ENCODE data around the gene KLHL11.

KLHL11 gene

GRCh38 chr17:41864836-41865595 lies at the start of gene KLHL11:
Gene KLHL11, minus strand, starts transcription at chr17:41865423. Its CDS starts 53 bp downstream, at chr17:41865370.
- DNase-seq (ENCODE audit: low spot score) = peak; percentile 86

- DNase-seq (ENCODE audit: low spot score) = no peak
Observed at GRCh38 chr17:41915020-41915419, 49.8 kb upstream of the KLHL11 start.

GRCh38 chr17:41914358-41914766 lies 49.1 kb upstream of the KLHL11 start:
- DNase-seq (ENCODE audit: low spot score) = no peak

GRCh38 chr17:41913798-41914197 lies 48.6 kb upstream of the KLHL11 start:
- DNase-seq (ENCODE audit: low spot score) = no peak

- DNase-seq (ENCODE audit: low spot score) = no peak
Observed at GRCh38 chr17:41912925-41913324, 47.7 kb upstream of the KLHL11 start.

GRCh38 chr17:41910701-41911391 lies 45.6 kb upstream of the KLHL11 start:
- no peak for DNase-seq (ENCODE audit: low spot score)

- DNase-seq (ENCODE audit: low spot score) = no peak
Observed at GRCh38 chr17:41909088-41909487, 43.9 kb upstream of the KLHL11 start.

- DNase-seq (ENCODE audit: low spot score) = no peak
Observed at GRCh38 chr17:41907633-41908539, 42.7 kb upstream of the KLHL11 start.

- no peak for DNase-seq (ENCODE audit: low spot score)
Observed at GRCh38 chr17:41907185-41907556, 41.9 kb upstream of the KLHL11 start.

- no peak for DNase-seq (ENCODE audit: low spot score)
Observed at GRCh38 chr17:41906465-41907184, 41.4 kb upstream of the KLHL11 start.

GRCh38 chr17:41905172-41905571 lies 39.9 kb upstream of the KLHL11 start:
- DNase-seq (ENCODE audit: low spot score) = no peak

- no peak for DNase-seq (ENCODE audit: low spot score)
Observed at GRCh38 chr17:41904242-41904841, 39.1 kb upstream of the KLHL11 start.

GRCh38 chr17:41901646-41902045 lies 36.4 kb upstream of the KLHL11 start:
- no peak for DNase-seq (ENCODE audit: low spot score)

GRCh38 chr17:41896726-41897125 lies 31.5 kb upstream of the KLHL11 start:
- no peak for DNase-seq (ENCODE audit: low spot score)

GRCh38 chr17:41895617-41896016 lies 30.4 kb upstream of the KLHL11 start:
- DNase-seq (ENCODE audit: low spot score) = no peak

GRCh38 chr17:41894791-41895331 lies 29.6 kb upstream of the KLHL11 start:
- DNase-seq (ENCODE audit: low spot score) = no peak

- DNase-seq (ENCODE audit: low spot score) = no peak
Observed at GRCh38 chr17:41893384-41893783, 28.2 kb upstream of the KLHL11 start.

GRCh38 chr17:41892021-41892376 lies 26.8 kb upstream of the KLHL11 start:
- DNase-seq (ENCODE audit: low spot score) = no peak

GRCh38 chr17:41891135-41892020 lies 26.2 kb upstream of the KLHL11 start:
- no peak for DNase-seq (ENCODE audit: low spot score)

- peak; percentile 18 for DNase-seq (ENCODE audit: low spot score)
Observed at GRCh38 chr17:41888332-41888965, 23.2 kb upstream of the KLHL11 start.
